GM23338 (cell line): ENCODE data around the gene RCC2.

Experiments used
- JUNB ChIP-seq: IDR thresholded peaks from one replicate; pipeline ENCODE4 v1.6.1; 2016; ENCODE audit warnings: antibody characterized with exemption; ENCODE audit not compliant: unreplicated experiment
- TF ChIP-seq, protein P1 (sequence below), 2 experiments: fragments of 200-600 bp in 1 of 2; sonication (generic) in 1 of 2; conservative IDR thresholded peaks; 2 replicates each; pipeline versions ENCODE4 v1.5.1 to v1.6.1; 2016 to 2017; ENCODE audit warnings: antibody characterized with exemption in 2 of 2, low read depth in 2 of 2, mild to moderate bottlenecking in 2 of 2, moderate library complexity in 1 of 2
- TF ChIP-seq, protein P2 (sequence below): IDR thresholded peaks from one replicate; pipeline ENCODE4 v1.6.1; 2018; ENCODE audit warnings: antibody characterized with exemption; ENCODE audit not compliant: unreplicated experiment

DNA sequence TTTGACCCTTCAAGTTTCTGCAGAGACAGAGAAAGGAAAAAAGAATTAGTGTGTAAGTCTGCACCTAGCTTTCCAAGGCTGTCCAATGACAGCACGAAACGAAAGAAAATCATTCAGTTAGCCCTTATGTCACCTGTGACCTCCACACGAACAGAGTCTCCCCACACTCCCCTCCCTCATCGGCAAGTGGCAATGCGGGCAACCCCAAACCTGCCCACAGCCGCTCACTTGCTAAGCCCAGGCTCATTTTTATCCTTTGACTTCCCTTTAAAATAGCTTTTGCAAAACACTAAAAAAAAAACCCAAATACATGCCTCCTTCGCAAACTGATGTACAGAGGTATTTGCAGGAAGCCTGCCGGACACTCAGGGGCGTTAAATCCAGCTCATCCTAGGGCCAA, 10.3 kb downstream of the RCC2 start:
- TF ChIP-seq, protein P1, sequence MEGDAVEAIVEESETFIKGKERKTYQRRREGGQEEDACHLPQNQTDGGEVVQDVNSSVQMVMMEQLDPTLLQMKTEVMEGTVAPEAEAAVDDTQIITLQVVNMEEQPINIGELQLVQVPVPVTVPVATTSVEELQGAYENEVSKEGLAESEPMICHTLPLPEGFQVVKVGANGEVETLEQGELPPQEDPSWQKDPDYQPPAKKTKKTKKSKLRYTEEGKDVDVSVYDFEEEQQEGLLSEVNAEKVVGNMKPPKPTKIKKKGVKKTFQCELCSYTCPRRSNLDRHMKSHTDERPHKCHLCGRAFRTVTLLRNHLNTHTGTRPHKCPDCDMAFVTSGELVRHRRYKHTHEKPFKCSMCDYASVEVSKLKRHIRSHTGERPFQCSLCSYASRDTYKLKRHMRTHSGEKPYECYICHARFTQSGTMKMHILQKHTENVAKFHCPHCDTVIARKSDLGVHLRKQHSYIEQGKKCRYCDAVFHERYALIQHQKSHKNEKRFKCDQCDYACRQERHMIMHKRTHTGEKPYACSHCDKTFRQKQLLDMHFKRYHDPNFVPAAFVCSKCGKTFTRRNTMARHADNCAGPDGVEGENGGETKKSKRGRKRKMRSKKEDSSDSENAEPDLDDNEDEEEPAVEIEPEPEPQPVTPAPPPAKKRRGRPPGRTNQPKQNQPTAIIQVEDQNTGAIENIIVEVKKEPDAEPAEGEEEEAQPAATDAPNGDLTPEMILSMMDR (conservative IDR thresholded peaks at IDR 0.05; ENCODE audit: low read depth in 2 of 2) = no peak
- TF ChIP-seq, protein P2, sequence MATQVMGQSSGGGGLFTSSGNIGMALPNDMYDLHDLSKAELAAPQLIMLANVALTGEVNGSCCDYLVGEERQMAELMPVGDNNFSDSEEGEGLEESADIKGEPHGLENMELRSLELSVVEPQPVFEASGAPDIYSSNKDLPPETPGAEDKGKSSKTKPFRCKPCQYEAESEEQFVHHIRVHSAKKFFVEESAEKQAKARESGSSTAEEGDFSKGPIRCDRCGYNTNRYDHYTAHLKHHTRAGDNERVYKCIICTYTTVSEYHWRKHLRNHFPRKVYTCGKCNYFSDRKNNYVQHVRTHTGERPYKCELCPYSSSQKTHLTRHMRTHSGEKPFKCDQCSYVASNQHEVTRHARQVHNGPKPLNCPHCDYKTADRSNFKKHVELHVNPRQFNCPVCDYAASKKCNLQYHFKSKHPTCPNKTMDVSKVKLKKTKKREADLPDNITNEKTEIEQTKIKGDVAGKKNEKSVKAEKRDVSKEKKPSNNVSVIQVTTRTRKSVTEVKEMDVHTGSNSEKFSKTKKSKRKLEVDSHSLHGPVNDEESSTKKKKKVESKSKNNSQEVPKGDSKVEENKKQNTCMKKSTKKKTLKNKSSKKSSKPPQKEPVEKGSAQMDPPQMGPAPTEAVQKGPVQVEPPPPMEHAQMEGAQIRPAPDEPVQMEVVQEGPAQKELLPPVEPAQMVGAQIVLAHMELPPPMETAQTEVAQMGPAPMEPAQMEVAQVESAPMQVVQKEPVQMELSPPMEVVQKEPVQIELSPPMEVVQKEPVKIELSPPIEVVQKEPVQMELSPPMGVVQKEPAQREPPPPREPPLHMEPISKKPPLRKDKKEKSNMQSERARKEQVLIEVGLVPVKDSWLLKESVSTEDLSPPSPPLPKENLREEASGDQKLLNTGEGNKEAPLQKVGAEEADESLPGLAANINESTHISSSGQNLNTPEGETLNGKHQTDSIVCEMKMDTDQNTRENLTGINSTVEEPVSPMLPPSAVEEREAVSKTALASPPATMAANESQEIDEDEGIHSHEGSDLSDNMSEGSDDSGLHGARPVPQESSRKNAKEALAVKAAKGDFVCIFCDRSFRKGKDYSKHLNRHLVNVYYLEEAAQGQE = no peak
- no peak for TF ChIP-seq JUNB
